H1 (cell line): ENCODE measurements around the gene MYL5. TPM values are rescaled to one million over a fixed set of nuclear protein-coding genes. Genes with fewer than 3 reads are reported as not detected.

ENCODE experiments used
- CTCF ChIA-PET: fragments of 300-600 bp; sonication (Branson Sonifier 250); formaldehyde crosslinking; loops from one replicate; lab custom pipeline; 2021; ENCODE audit not compliant: partially characterized antibody; lab: Charles Lee
- POLR2A ChIA-PET: fragments of 300-600 bp; sonication (Branson Sonifier 250); formaldehyde crosslinking; loops from one replicate; lab custom pipeline; 2021; ENCODE audit warnings: inconsistent platforms; ENCODE audit not compliant: partially characterized antibody; lab: Charles Lee
- DNase-seq, 2 experiments: peaks; one replicate each; pipeline versions ENCODE4 v3.0.0 to v3.0.0-alpha.2; 2010 to 2022; ENCODE audit warnings: low spot score in 2 of 2, low read depth in 1 of 2, mixed read lengths in 1 of 2
- FAIRE-seq: peaks from 2 replicates; lab custom pipeline; 2011; peaks lifted over from hg19 to GRCh38; lab: Jason Lieb, UNC
- H2AFZ ChIP-seq: 2 replicates; pipeline ENCODE4 v1.8.1; 2012; ENCODE audit warnings: low read length, inconsistent platforms
- H2AK5ac ChIP-seq: 2 replicates; pipeline ENCODE4 v1.6.1; 2013; ENCODE audit warnings: low read depth, low read length
- H2BK120ac ChIP-seq: replicated peaks from 2 replicates; pipeline ENCODE3; 2013; ENCODE audit warnings: low read depth, low read length, inconsistent platforms
- H2BK12ac ChIP-seq: 2 replicates; pipeline ENCODE4 v1.6.1; 2013; ENCODE audit warnings: low read depth, low read length
- H2BK15ac ChIP-seq: 2 replicates; pipeline ENCODE4 v1.6.1; 2013; ENCODE audit warnings: low read length
- H2BK20ac ChIP-seq: 2 replicates; pipeline ENCODE4 v1.6.1; 2013; ENCODE audit warnings: low read length
- H2BK5ac ChIP-seq: 2 replicates; pipeline ENCODE4 v1.6.1; 2013; ENCODE audit warnings: low read depth, low read length
- H3K14ac ChIP-seq: 2 replicates; pipeline ENCODE4 v1.6.1; 2013; ENCODE audit warnings: inconsistent platforms; ENCODE audit not compliant: insufficient read length
- H3K18ac ChIP-seq: 2 replicates; pipeline ENCODE4 v1.6.1; 2013; ENCODE audit warnings: low read length; ENCODE audit errors: extremely low read depth
- H3K23ac ChIP-seq: 2 replicates; pipeline ENCODE4 v1.6.1; 2013; ENCODE audit warnings: inconsistent platforms; ENCODE audit not compliant: insufficient read length
- H3K23me2 ChIP-seq: 2 replicates; pipeline ENCODE4 v1.6.1; 2013; ENCODE audit warnings: low read depth, low read length
- H3K27ac ChIP-seq: 2 replicates; pipeline ENCODE4 v1.6.1; 2011; ENCODE audit warnings: low read depth, low read length, inconsistent platforms
- H3K27me3 ChIP-seq, 4 experiments: replicated peaks in 1 of 4; 1 replicate in 1 of 4; 2 replicates in 3 of 4; pipeline versions ENCODE4 v1.6.1 to v1.8.1; 2011 to 2013; ENCODE audit warnings: low read length in 3 of 4, mild to moderate bottlenecking in 3 of 4, inconsistent platforms in 2 of 4, mixed read lengths in 2 of 4, moderate library complexity in 1 of 4; ENCODE audit not compliant: control insufficient read depth in 3 of 4, insufficient read depth in 3 of 4; ENCODE audit errors: extremely low read depth in 1 of 4
- H3K36me3 ChIP-seq, 4 experiments: 2 replicates each; pipeline versions ENCODE4 v1.6.1 to v1.8.1; 2011 to 2013; ENCODE audit warnings: mild to moderate bottlenecking in 4 of 4, low read length in 3 of 4, moderate library complexity in 2 of 4, control low read depth in 1 of 4, inconsistent platforms in 1 of 4; ENCODE audit not compliant: insufficient read depth in 4 of 4, control insufficient read depth in 2 of 4
- H3K4ac ChIP-seq: replicated peaks from 2 replicates; pipeline ENCODE3; 2013; ENCODE audit warnings: low read length, low read depth, mixed read lengths, inconsistent platforms; ENCODE audit not compliant: insufficient read length
- H3K4me1 ChIP-seq, 4 experiments: replicated peaks in 1 of 4; 1 replicate in 1 of 4; 2 replicates in 3 of 4; pipeline versions ENCODE4 v1.6.1 to v1.8.1; 2011 to 2013; ENCODE audit warnings: low read length in 3 of 4, inconsistent platforms in 2 of 4, mixed read lengths in 1 of 4; ENCODE audit not compliant: insufficient read depth in 4 of 4, control insufficient read depth in 3 of 4
- H3K4me2 ChIP-seq, 2 experiments: 2 replicates each; pipeline versions ENCODE4 v1.6.1 to v1.8.1; 2011 to 2013; ENCODE audit warnings: low read depth in 2 of 2, low read length in 2 of 2, control low read depth in 1 of 2, inconsistent platforms in 1 of 2, mild to moderate bottlenecking in 1 of 2; ENCODE audit not compliant: insufficient read depth in 1 of 2
- H3K4me3 ChIP-seq, 4 experiments: fragments of 200-600, 300-600 bp in 1 of 4; sonication (generic), shearing (Covaris generic), sonication (Bioruptor Twin) in 1 of 4; 2 replicates each; pipeline versions ENCODE4 v1.5.1 to v1.8.1; 2011 to 2016; ENCODE audit warnings: low read length in 4 of 4, low read depth in 3 of 4, control low read depth in 2 of 4, inconsistent platforms in 2 of 4, mild to moderate bottlenecking in 2 of 4, mixed read lengths in 1 of 4, moderate library complexity in 1 of 4; ENCODE audit not compliant: insufficient read depth in 2 of 4; ENCODE audit errors: extremely low read depth in 1 of 4
- H3K56ac ChIP-seq: replicated peaks from 2 replicates; pipeline ENCODE3; 2013; ENCODE audit warnings: low read depth, mild to moderate bottlenecking, mixed read lengths, low read length, inconsistent platforms; ENCODE audit not compliant: insufficient read length
- H3K79me1 ChIP-seq: 2 replicates; pipeline ENCODE4 v1.6.1; 2013; ENCODE audit warnings: low read depth, low read length, control low read depth
- H3K79me2 ChIP-seq, 2 experiments: 2 replicates each; pipeline versions ENCODE4 v1.6.1 to v1.8.1; 2012 to 2013; ENCODE audit warnings: low read length in 2 of 2, mild to moderate bottlenecking in 2 of 2, inconsistent platforms in 1 of 2; ENCODE audit not compliant: insufficient read depth in 2 of 2, control insufficient read depth in 1 of 2
- H3K9ac ChIP-seq, 4 experiments: replicated peaks in 1 of 4; 1 replicate in 1 of 4; 2 replicates in 3 of 4; pipeline versions ENCODE4 v1.6.1 to v1.8.1; 2011 to 2013; ENCODE audit warnings: low read depth in 3 of 4, low read length in 3 of 4, control low read depth in 2 of 4, mild to moderate bottlenecking in 2 of 4, moderate library complexity in 2 of 4, inconsistent platforms in 1 of 4; ENCODE audit errors: extremely low read depth in 1 of 4
- H3K9me3 ChIP-seq, 2 experiments: 2 replicates each; pipeline versions ENCODE4 v1.6.1 to v1.8.1; 2012 to 2013; ENCODE audit warnings: mild to moderate bottlenecking in 2 of 2, moderate library complexity in 2 of 2, control low read depth in 1 of 2, inconsistent platforms in 1 of 2, low read depth in 1 of 2, low read length in 1 of 2, mixed read lengths in 1 of 2; ENCODE audit not compliant: insufficient read depth in 2 of 2
- H4K20me1 ChIP-seq, 2 experiments: replicated peaks in 1 of 2; 2 replicates each; pipeline versions ENCODE3 to v1.8.1; 2011 to 2013; ENCODE audit warnings: inconsistent platforms in 2 of 2, low read length in 2 of 2, mild to moderate bottlenecking in 1 of 2; ENCODE audit not compliant: insufficient read depth in 2 of 2, control insufficient read depth in 1 of 2
- H4K5ac ChIP-seq: 2 replicates; pipeline ENCODE4 v1.6.1; 2013; ENCODE audit warnings: low read length, low read depth, mixed read lengths, inconsistent platforms; ENCODE audit not compliant: insufficient read length
- H4K8ac ChIP-seq: 2 replicates; pipeline ENCODE4 v1.8.0; 2013; ENCODE audit warnings: mild to moderate bottlenecking, moderate library complexity, low read length, inconsistent platforms; ENCODE audit not compliant: insufficient read depth; ENCODE audit errors: extremely low read depth
- H4K91ac ChIP-seq: replicated peaks from 2 replicates; pipeline ENCODE3; 2013; ENCODE audit warnings: low read length, mixed read lengths, inconsistent platforms; ENCODE audit not compliant: insufficient read length
- ATF2 ChIP-seq: IDR thresholded peaks from 2 replicates; pipeline ENCODE4 v1.6.1; 2012; ENCODE audit warnings: low read length, inconsistent platforms
- CHD1 ChIP-seq: IDR thresholded peaks from 2 replicates; pipeline ENCODE4 v1.6.1; 2012; ENCODE audit warnings: low read depth, low read length, improper control_type of control experiment
- EP300 ChIP-seq, 2 experiments: IDR thresholded peaks; 1 replicate in 1 of 2; 2 replicates in 1 of 2; pipeline ENCODE4 v1.6.1; 2011 to 2012; ENCODE audit warnings: low read depth in 2 of 2, low read length in 2 of 2, mild to moderate bottlenecking in 2 of 2, borderline replicate concordance in 1 of 2, inconsistent platforms in 1 of 2, moderate library complexity in 1 of 2
- HDAC6 ChIP-seq: IDR thresholded peaks from one replicate; pipeline ENCODE4 v1.7.1; 2012; ENCODE audit warnings: low read depth, mild to moderate bottlenecking, inconsistent platforms, low read length, moderate library complexity
- JUN ChIP-seq: IDR thresholded peaks from 2 replicates; pipeline ENCODE4 v1.6.1; 2011; ENCODE audit warnings: low read depth, mild to moderate bottlenecking, improper control_type of control experiment, low read length
- TAF1 ChIP-seq: IDR thresholded peaks from 2 replicates; pipeline ENCODE4 v1.6.1; 2011; ENCODE audit warnings: mild to moderate bottlenecking, low read depth, low read length
- TBP ChIP-seq: IDR thresholded peaks from 2 replicates; pipeline ENCODE4 v1.6.1; 2011; ENCODE audit warnings: low read depth, low read length, improper control_type of control experiment
- YY1 ChIP-seq: IDR thresholded peaks from 2 replicates; pipeline ENCODE4 v1.6.1; 2011; ENCODE audit warnings: low read depth, mild to moderate bottlenecking, low read length
- WGBS, 2 experiments: shearing (Covaris generic) in 1 of 2; methylation state at CpG; one replicate each; pipeline versions ENCODE4 v1.1.6 to v1.1.7; 2013 to 2015; ENCODE audit warnings: low lambda C conversion rate in 2 of 2, mixed read lengths in 2 of 2, inconsistent platforms in 1 of 2, low coverage in 1 of 2, missing lambda C conversion rate in 1 of 2; ENCODE audit not compliant: insufficient replicate concordance in 2 of 2, insufficient coverage in 1 of 2, insufficient read length in 1 of 2; ENCODE audit errors: extremely low coverage in 1 of 2, missing lambda C conversion rate in 1 of 2; 5-methylcytosine and 5-hydroxymethylcytosine counted together
- polyA plus RNA-seq, 7 experiments: library from polyadenylated mRNA; depleted of rRNA in 3 of 7; stranded (reverse) in 5 of 7; unstranded in 2 of 7; fragments of >200 nt in 5 of 7; fragments of 200-250 nt in 2 of 7; gene quantifications; 1 replicate in 5 of 7; 2 replicates in 1 of 7; 4 replicates in 1 of 7; pipeline versions ENCODE4 v1.2.1 to v1.2.3, GENCODE V29; 2011 to 2013; ENCODE audit warnings: missing spikeins in 2 of 7, mixed read lengths in 2 of 7
- total RNA-seq: library from RNA; stranded (reverse); fragmentation: NEBNext Ultra II Directional; extraction: Animal tissue kit (Norgen Biotek cat#: 25700); gene quantifications from 2 replicates; pipeline ENCODE4 v1.2.1, GENCODE V29; 2021

Gene MYL5
- total and polyA plus RNA-seq, 2 of the 8 experiments (the other 6 are each of a cell fraction or from before 2014, with no cell fraction given), result 5.7 to 6.8 TPM

- no peaks in the 10 kb centered on the region; a peak in 1 of 7 replicates for H3K4me1 ChIP-seq
- WGBS, 2 experiments, result 10% methylated on average over 45 of the region's 80 CpGs; no CpG with 5 or more reads in 1 of the 2 experiments
- H3K56ac ChIP-seq, result no peak overlapping the region
- H2BK5ac ChIP-seq, result peak overlapping the region; percentile 40; the same call in 1 of the 2 replicates
- no peak overlapping the region for H2BK120ac ChIP-seq
- H3K23ac ChIP-seq, result no peak overlapping the region
- H2AK5ac ChIP-seq, result no peak overlapping the region
- FAIRE-seq (no peak), DNase-seq (no peak)
- peak overlapping the region; percentile 32 for H3K18ac ChIP-seq
- H2BK12ac ChIP-seq, result no peak overlapping the region
- CTCF ChIA-PET, result interaction anchor here (0.7 to 3.0 kb wide), 9 partner anchors 10 to 62 kb away, joined by 3 to 22 read pairs (median 4); partner anchors contain the start of genes ATP5ME and MYL5
- peaks cover 7% of the 10 kb centered on the region; the same call in 1 of the 2 replicates for H3K23me2 ChIP-seq
- H3K79me2 ChIP-seq, result no peaks in the 10 kb centered on the region
- no peaks in the 10 kb centered on the region; a peak in 1 of 8 replicates for H3K36me3 ChIP-seq
- no peaks in the 10 kb centered on the region for H3K9me3 ChIP-seq
- H2BK15ac ChIP-seq, result no peak overlapping the region
- H3K27ac ChIP-seq, result peak overlapping the region; percentile 8; the same call in 1 of the 2 replicates
- H3K4me3 ChIP-seq, result peak overlapping the region; percentile 61 to 87 (median 74)
- H3K14ac ChIP-seq, result no peak overlapping the region
- H4K20me1 ChIP-seq, result peaks cover 0 to 16% of the 10 kb centered on the region in 2 experiments
- H3K79me1 ChIP-seq, result no peaks in the 10 kb centered on the region
- peak overlapping the region; percentile 83 for H4K5ac ChIP-seq
- peak overlapping the region; percentile 53 for H3K4ac ChIP-seq
- H2AFZ ChIP-seq, result peak overlapping the region; percentile 77
- H4K91ac ChIP-seq, result peak overlapping the region; percentile 65
- H3K9ac ChIP-seq, result peak overlapping the region in 3 of 4 experiments; percentile 38 to 50 (median 43); a peak in 5 of 7 replicates
- peak overlapping the region; percentile 65 to 89 for H3K4me2 ChIP-seq
- H3K27me3 ChIP-seq, result no peaks in the 10 kb centered on the region
- POLR2A ChIA-PET, result interaction anchor here (0.9 to 5.0 kb wide), 7 partner anchors 9 to 88 kb away, joined by 3 to 53 read pairs (median 6); partner anchors contain the start of genes ATP5ME, MYL5 and PDE6B
- no peak overlapping the region for H2BK20ac ChIP-seq
- peak overlapping the region; percentile 68 for H4K8ac ChIP-seq
- no peak for TF ChIP-seq ATF2
- no peak for TF ChIP-seq CHD1
- TF ChIP-seq TBP, result peak; percentile 31; the same call in 1 of the 2 replicates
- no peak for TF ChIP-seq EP300 (IDR thresholded peaks at IDR 0.05; ENCODE audit: borderline replicate concordance in 1 of 2, low read depth in 2 of 2, low read length in 2 of 2)
- no peak for TF ChIP-seq TAF1
- TF ChIP-seq YY1, result no peak
- TF ChIP-seq JUN, result no peak
- TF ChIP-seq HDAC6, result no peak
These were observed 10.6 kb upstream of the MYL5 start for GRCh38 chr4:663438-664428.
